ENCODE results near the gene ATOH8.
A peak's percentile ranks its signal among the peaks of the same experiment; 100 is the strongest.

ATOH8 gene

DNA sequence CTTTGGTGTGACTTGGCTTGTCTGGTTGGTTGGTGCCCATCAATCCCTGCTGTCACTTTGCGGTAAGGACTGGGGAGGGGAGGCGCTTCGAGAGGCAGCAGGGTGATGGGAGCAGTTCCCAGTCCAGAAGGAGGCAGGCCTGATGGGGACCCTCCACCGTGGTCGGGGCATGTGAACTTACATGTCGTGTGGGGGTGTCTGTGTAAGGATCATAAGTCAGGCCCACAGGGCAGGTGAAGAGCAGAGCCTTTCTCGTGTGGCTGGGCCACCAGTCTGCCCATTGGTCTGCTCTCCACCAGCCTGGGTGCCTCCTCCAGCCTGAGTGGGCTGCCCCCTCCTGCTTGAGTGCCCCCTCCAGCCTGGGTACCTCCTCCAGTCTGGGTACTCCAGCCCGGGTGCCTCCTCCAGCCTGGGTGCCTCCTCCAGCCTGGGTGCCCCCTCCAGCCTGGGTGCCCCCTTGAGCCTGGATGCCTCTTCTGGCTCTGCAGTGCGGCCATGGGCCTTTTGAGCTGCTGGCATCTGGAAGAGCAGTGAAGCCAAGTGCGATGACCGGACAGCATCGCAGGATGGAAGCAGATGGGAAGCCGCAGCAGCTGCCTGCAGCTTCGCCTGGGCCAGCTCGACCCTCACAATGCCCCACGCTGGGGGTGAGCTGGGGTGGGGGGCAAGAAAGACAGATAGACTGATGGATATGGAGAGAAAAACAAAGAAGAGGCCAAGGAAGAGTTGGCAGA lies 25.0 kb downstream of the ATOH8 start:
- peaks cover 3% of the 10 kb centered on the region for H3K79me1 ChIP-seq (ENCODE audit: low read length)
- no CpG with 5 or more reads among the region's 16 CpGs for WGBS (ENCODE audit: extremely low coverage, insufficient coverage, insufficient read length)
- H4K12ac ChIP-seq (ENCODE audit: low read depth, low read length): no peak overlapping the region
- no peak overlapping the region for H3K4me2 ChIP-seq (ENCODE audit: low read length)
- no peak overlapping the region for H3K4ac ChIP-seq (ENCODE audit: low read depth, low read length)
- H2AFZ ChIP-seq (ENCODE audit: insufficient read depth, low read length, poor library complexity): no peak overlapping the region
- no peak overlapping the region for H2BK5ac ChIP-seq (ENCODE audit: low read depth, low read length, poor library complexity)
- H2AK5ac ChIP-seq (ENCODE audit: low read length): no peak overlapping the region
- H2BK120ac ChIP-seq (ENCODE audit: insufficient read depth, low read length, poor library complexity): no peak overlapping the region
- no peak overlapping the region for H3K4me3 ChIP-seq (ENCODE audit: low read depth, low read length)
- H3K4me1 ChIP-seq (ENCODE audit: control insufficient read depth in 1 of 2, insufficient read depth in 2 of 2, low read length in 2 of 2): peaks cover 3 to 6% of the 10 kb centered on the region in 2 experiments
- H3K14ac ChIP-seq (ENCODE audit: low read length): no peak overlapping the region
- no peak overlapping the region for H4K8ac ChIP-seq (ENCODE audit: low read depth, low read length)
- no peak for DNase-seq
- no peaks in the 10 kb centered on the region for H3K27me3 ChIP-seq (ENCODE audit: insufficient read depth, low read length)
- H3K9me3 ChIP-seq (ENCODE audit: insufficient read depth, low read depth, low read length): no peaks in the 10 kb centered on the region
- H2BK12ac ChIP-seq (ENCODE audit: low read length): no peak overlapping the region
- no peaks in the 10 kb centered on the region for H3K79me2 ChIP-seq (ENCODE audit: control insufficient read depth, insufficient read depth, low read length, poor library complexity)
- no peak overlapping the region for H3K18ac ChIP-seq (ENCODE audit: low read length)
- H4K91ac ChIP-seq (ENCODE audit: low read depth, low read length): no peak overlapping the region
- no peaks in the 10 kb centered on the region for H3K36me3 ChIP-seq (ENCODE audit: control insufficient read depth in 1 of 2, insufficient read depth in 2 of 2, low read length in 2 of 2)
- no peak overlapping the region for H3K23ac ChIP-seq (ENCODE audit: low read length)
- no peak overlapping the region for H3K27ac ChIP-seq (ENCODE audit: low read depth, low read length)
- H3K9ac ChIP-seq (ENCODE audit: low read length): no peak overlapping the region

DNA sequence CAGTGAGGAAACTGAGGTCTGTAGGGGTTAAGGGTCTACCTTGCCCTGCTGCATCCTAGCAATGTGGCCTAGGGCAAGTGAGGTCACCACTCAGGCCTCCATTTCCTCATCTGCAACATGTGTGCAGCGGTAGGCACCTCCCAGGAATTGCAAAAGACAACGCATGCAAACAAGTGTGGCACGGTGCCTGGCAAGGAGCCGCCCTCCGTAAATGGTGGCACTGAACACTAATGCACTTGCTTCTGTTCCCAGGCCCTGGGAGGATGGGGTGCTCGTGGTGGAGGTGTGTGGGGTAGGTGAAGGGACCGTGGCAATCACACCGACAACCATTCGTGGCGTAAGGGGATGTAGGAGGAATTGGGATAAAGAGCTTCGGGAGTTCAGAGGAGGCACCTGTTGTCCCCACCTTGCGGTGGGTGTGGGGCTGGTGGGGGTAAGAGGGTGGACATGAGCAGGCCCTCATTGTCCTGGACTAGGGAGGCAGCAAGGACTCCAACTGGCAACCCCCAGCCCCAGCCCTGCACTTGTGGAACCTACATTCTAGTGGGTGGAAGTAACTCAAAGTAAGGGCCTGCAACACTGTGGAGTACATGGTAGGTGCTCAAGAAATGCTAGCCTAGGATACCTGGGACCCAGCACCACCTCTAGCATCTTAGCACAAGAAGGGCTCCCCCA lies 26.0 kb downstream of the ATOH8 start:
- no peak overlapping the region for H2BK5ac ChIP-seq (ENCODE audit: low read depth, low read length, poor library complexity)
- no peak overlapping the region for H4K91ac ChIP-seq (ENCODE audit: low read depth, low read length)
- H3K27ac ChIP-seq (ENCODE audit: low read depth, low read length): no peak overlapping the region
- no peak overlapping the region for H2BK12ac ChIP-seq (ENCODE audit: low read length)
- H3K4me3 ChIP-seq (ENCODE audit: low read depth, low read length): no peak overlapping the region
- no peak overlapping the region for H3K4me2 ChIP-seq (ENCODE audit: low read length)
- peak; percentile 48 to 68 for DNase-seq
- no peak overlapping the region for H3K14ac ChIP-seq (ENCODE audit: low read length)
- H3K9ac ChIP-seq (ENCODE audit: low read length): no peak overlapping the region
- H4K8ac ChIP-seq (ENCODE audit: low read depth, low read length): no peak overlapping the region
- H3K36me3 ChIP-seq (ENCODE audit: control insufficient read depth in 1 of 2, insufficient read depth in 2 of 2, low read length in 2 of 2): no peaks in the 10 kb centered on the region
- H3K4me1 ChIP-seq (ENCODE audit: control insufficient read depth in 1 of 2, insufficient read depth in 2 of 2, low read length in 2 of 2): peaks cover 0 to 4% of the 10 kb centered on the region in 2 experiments
- H4K12ac ChIP-seq (ENCODE audit: low read depth, low read length): no peak overlapping the region
- no peak overlapping the region for H3K4ac ChIP-seq (ENCODE audit: low read depth, low read length)
- no peak overlapping the region for H3K23ac ChIP-seq (ENCODE audit: low read length)
- no peak overlapping the region for H2BK120ac ChIP-seq (ENCODE audit: insufficient read depth, low read length, poor library complexity)
- H3K9me3 ChIP-seq (ENCODE audit: insufficient read depth, low read depth, low read length): no peaks in the 10 kb centered on the region
- H3K79me1 ChIP-seq (ENCODE audit: low read length): no peaks in the 10 kb centered on the region
- WGBS (ENCODE audit: extremely low coverage, insufficient coverage, insufficient read length): no CpG with 5 or more reads among the region's 12 CpGs
- H3K18ac ChIP-seq (ENCODE audit: low read length): no peak overlapping the region
- H3K79me2 ChIP-seq (ENCODE audit: control insufficient read depth, insufficient read depth, low read length, poor library complexity): no peaks in the 10 kb centered on the region
- H2AFZ ChIP-seq (ENCODE audit: insufficient read depth, low read length, poor library complexity): no peak overlapping the region
- no peak overlapping the region for H2AK5ac ChIP-seq (ENCODE audit: low read length)
- no peaks in the 10 kb centered on the region for H3K27me3 ChIP-seq (ENCODE audit: insufficient read depth, low read length)

GRCh38 chr2:85780316-85781012 lies 26.7 kb downstream of the ATOH8 start:
- Histone ChIP-seq H4K8ac (ENCODE audit: low read depth, low read length) (no peak overlapping the region), H3K4me2 (ENCODE audit: low read length) (no peak overlapping the region), H3K79me2 (ENCODE audit: control insufficient read depth, insufficient read depth, low read length, poor library complexity) (no peaks in the 10 kb centered on the region), H3K36me3 (ENCODE audit: control insufficient read depth in 1 of 2, insufficient read depth in 2 of 2, low read length in 2 of 2) (no peaks in the 10 kb centered on the region), H2AK5ac (ENCODE audit: low read length) (no peak overlapping the region), H3K4ac (ENCODE audit: low read depth, low read length) (no peak overlapping the region), H3K4me1 (ENCODE audit: control insufficient read depth in 1 of 2, insufficient read depth in 2 of 2, low read length in 2 of 2) (peaks cover 0 to 4% of the 10 kb centered on the region in 2 experiments), H3K9me3 (ENCODE audit: insufficient read depth, low read depth, low read length) (no peaks in the 10 kb centered on the region), H3K9ac (ENCODE audit: low read length) (no peak overlapping the region), H3K18ac (ENCODE audit: low read length) (no peak overlapping the region), H3K4me3 (ENCODE audit: low read depth, low read length) (no peak overlapping the region), H2AFZ (ENCODE audit: insufficient read depth, low read length, poor library complexity) (no peak overlapping the region), H3K79me1 (ENCODE audit: low read length) (no peaks in the 10 kb centered on the region), H4K12ac (ENCODE audit: low read depth, low read length) (no peak overlapping the region), H3K27ac (ENCODE audit: low read depth, low read length) (no peak overlapping the region), H3K27me3 (ENCODE audit: insufficient read depth, low read length) (no peaks in the 10 kb centered on the region), H2BK120ac (ENCODE audit: insufficient read depth, low read length, poor library complexity) (no peak overlapping the region), H3K23ac (ENCODE audit: low read length) (no peak overlapping the region), H2BK5ac (ENCODE audit: low read depth, low read length, poor library complexity) (no peak overlapping the region), H2BK12ac (ENCODE audit: low read length) (no peak overlapping the region), H3K14ac (ENCODE audit: low read length) (no peak overlapping the region), H4K91ac (ENCODE audit: low read depth, low read length) (no peak overlapping the region)
- WGBS (ENCODE audit: extremely low coverage, insufficient coverage, insufficient read length): no CpG with 5 or more reads among the region's 14 CpGs
- no peak for DNase-seq

- no peak overlapping the region for H4K8ac ChIP-seq (ENCODE audit: low read depth, low read length)
- H2BK120ac ChIP-seq (ENCODE audit: insufficient read depth, low read length, poor library complexity): no peak overlapping the region
- no peak overlapping the region for H3K18ac ChIP-seq (ENCODE audit: low read length)
- no peak overlapping the region for H3K4me2 ChIP-seq (ENCODE audit: low read length)
- H3K36me3 ChIP-seq (ENCODE audit: control insufficient read depth in 1 of 2, insufficient read depth in 2 of 2, low read length in 2 of 2): no peaks in the 10 kb centered on the region
- no peak overlapping the region for H2BK5ac ChIP-seq (ENCODE audit: low read depth, low read length, poor library complexity)
- no peak overlapping the region for H3K4me3 ChIP-seq (ENCODE audit: low read depth, low read length)
- H3K9ac ChIP-seq (ENCODE audit: low read length): no peak overlapping the region
- H2AK5ac ChIP-seq (ENCODE audit: low read length): no peak overlapping the region
- no CpG with 5 or more reads among the region's 5 CpGs for WGBS (ENCODE audit: extremely low coverage, insufficient coverage, insufficient read length)
- no peaks in the 10 kb centered on the region for H3K79me2 ChIP-seq (ENCODE audit: control insufficient read depth, insufficient read depth, low read length, poor library complexity)
- H3K4me1 ChIP-seq (ENCODE audit: control insufficient read depth in 1 of 2, insufficient read depth in 2 of 2, low read length in 2 of 2): peaks cover 0 to 4% of the 10 kb centered on the region in 2 experiments
- H3K79me1 ChIP-seq (ENCODE audit: low read length): no peaks in the 10 kb centered on the region
- no peak for DNase-seq
- H2AFZ ChIP-seq (ENCODE audit: insufficient read depth, low read length, poor library complexity): no peak overlapping the region
- no peak overlapping the region for H3K27ac ChIP-seq (ENCODE audit: low read depth, low read length)
- H3K23ac ChIP-seq (ENCODE audit: low read length): no peak overlapping the region
- H4K12ac ChIP-seq (ENCODE audit: low read depth, low read length): no peak overlapping the region
- no peak overlapping the region for H4K91ac ChIP-seq (ENCODE audit: low read depth, low read length)
- H2BK12ac ChIP-seq (ENCODE audit: low read length): no peak overlapping the region
- no peak overlapping the region for H3K14ac ChIP-seq (ENCODE audit: low read length)
- no peaks in the 10 kb centered on the region for H3K9me3 ChIP-seq (ENCODE audit: insufficient read depth, low read depth, low read length)
- H3K4ac ChIP-seq (ENCODE audit: low read depth, low read length): no peak overlapping the region
- no peaks in the 10 kb centered on the region for H3K27me3 ChIP-seq (ENCODE audit: insufficient read depth, low read length)
Observed at GRCh38 chr2:85781013-85781332, 27.2 kb downstream of the ATOH8 start.
